Activated CD4-positive, alpha-beta T cell treated with anti-CD3 and anti-CD28 coated beads, Interleukin-2, Interleukin-6, amounts not matched to agents 100 ng/mL and 50 ng/mL, durations not matched to agents 16 hours and 8 hours (primary cell): ENCODE measurements around the gene NUDT1.

ENCODE experiments used
- DNase-seq: peaks from one replicate; pipeline ENCODE4 v3.0.0-alpha.2; 2020

NUDT1 gene

DNA sequence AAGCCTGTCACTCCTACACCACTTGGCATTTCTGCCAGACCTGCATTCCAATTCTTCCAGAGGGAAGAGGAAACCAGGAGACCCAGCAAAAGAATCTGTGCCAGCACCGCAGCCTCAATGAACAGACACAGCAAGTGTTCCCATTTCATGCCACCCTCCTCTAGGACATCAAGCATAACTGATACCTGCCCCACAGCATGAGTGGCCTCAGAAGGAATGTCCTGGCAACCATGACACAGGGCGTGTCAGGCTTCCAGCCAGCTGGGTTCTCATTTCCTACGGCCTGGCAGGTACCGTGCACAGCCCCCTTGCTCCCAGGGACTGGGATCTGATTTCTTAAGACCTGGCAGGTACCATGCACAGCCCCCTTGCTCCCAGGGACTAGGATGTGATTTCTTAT, 17.1 kb upstream of the NUDT1 start:
- no peak for DNase-seq

GRCh38 chr7:2225336-2225735, 16.7 kb upstream of the NUDT1 start:
- DNase-seq, result no peak

DNA sequence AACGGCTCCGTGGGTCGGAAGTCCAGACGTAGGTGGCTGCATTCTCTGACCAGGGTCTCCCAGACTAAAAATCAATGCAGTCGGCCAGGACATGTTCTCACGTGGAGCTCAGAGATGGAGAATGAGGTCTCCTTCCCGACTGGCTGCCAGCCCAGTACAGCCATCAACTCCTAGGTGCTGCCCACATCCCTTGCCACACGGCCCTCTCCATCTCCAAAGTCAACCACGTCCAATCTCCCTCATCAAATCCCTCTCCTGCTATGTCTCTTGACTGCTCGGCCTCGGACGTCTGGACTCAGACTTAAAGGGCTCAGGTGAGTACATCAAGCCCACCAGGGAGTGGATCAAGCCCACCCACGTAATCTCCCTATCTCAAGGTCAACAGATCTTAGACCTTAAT, 16.2 kb upstream of the NUDT1 start:
- DNase-seq, result no peak

DNA sequence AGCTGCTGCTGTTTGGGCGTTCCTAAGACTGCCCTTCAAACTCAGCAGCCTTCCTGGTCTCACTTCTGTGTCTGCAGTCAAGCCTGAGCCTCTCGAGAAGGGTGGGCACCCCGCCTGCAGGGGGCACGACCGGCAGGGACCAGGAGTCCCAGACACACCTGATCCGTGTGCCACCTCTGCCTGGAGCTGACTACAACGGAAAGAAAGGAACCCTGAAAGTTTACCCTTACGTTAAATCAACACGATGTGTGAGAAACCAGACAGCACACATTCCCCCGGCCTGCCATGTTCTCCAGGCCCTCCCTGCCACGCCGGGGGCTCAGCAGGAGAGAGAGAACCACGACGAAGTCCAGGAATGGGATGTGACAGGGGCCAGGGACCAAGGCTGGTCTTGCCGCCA, 14.3 kb upstream of the NUDT1 start:
- DNase-seq, result no peak

DNA sequence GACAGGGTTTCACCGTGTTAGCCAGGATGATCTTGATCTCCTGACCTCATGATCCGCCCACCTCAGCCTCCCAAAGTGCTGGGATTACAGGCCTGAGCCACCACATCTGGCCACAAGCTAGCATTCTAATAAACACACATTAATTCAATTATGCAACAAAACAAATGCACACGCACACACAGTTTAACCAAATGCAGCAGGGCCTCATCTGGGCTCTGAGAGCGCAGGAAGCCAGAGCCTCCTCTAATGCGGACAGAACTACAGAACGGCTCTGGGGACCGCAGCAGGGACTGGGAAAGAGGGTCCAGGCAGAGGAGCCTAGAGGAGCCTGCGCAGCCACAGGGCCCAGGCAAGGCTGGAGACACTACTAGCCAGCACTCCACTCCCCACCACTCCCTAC, 13.1 kb upstream of the NUDT1 start:
- DNase-seq, result no peak

DNA sequence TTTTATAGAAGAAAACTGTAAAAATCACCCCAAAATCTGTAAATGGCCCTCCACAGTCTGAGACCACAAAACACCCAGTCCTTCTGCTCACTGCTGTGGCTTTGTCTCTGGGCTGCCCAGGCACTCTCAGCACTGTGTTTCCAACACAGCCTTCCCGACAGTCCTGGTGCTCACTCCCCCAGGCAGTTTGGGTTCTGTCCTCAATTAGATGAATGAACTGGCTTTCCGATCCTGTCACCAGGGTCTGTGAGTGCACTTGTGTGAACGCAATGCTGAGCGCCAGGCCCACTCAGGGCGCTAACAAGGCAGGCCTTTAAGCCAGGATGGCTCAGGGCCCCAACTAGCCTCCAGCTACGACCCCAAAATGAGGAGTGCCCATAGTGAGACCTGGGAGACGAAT, 12.6 kb upstream of the NUDT1 start:
- DNase-seq, result no peak

DNA sequence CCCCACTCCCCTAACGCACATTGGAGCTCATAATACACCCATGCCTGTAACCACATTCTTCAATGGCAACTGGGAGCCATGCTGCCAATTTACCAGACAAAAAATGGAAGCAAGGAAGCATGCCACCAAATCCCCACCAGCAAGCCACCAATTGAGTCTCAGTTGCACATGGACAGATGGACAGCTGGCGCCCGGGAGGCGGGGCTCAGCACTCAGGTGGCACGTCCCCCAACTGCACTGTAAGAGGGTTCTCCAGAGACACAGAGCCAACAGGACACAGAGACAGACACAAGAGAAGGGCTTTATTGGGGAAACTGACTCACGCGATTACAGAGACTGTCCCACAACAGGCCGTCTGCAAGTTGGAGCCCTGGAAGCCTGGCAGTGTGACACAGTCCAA, 11.8 kb upstream of the NUDT1 start:
- DNase-seq, result no peak

DNA sequence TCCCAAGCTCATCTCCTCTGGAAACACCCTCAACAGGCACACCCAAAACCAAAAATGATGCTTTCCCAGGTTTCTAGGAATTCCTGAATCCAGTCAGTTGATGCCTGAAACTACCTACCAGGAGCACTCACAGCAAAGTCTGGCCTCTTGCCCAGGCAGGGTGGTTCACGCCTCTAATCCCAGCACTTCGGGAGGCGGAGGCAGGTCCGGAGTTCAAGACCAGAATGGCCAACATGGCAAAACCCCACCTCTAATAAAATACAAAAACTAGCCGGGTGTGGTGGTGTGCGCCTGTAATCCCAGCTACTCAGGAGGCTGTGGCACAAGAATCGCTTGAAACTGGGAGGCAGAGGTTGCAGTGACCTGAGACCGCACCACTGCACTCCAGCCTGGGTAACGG, 11.1 kb upstream of the NUDT1 start:
- no peak for DNase-seq

DNA sequence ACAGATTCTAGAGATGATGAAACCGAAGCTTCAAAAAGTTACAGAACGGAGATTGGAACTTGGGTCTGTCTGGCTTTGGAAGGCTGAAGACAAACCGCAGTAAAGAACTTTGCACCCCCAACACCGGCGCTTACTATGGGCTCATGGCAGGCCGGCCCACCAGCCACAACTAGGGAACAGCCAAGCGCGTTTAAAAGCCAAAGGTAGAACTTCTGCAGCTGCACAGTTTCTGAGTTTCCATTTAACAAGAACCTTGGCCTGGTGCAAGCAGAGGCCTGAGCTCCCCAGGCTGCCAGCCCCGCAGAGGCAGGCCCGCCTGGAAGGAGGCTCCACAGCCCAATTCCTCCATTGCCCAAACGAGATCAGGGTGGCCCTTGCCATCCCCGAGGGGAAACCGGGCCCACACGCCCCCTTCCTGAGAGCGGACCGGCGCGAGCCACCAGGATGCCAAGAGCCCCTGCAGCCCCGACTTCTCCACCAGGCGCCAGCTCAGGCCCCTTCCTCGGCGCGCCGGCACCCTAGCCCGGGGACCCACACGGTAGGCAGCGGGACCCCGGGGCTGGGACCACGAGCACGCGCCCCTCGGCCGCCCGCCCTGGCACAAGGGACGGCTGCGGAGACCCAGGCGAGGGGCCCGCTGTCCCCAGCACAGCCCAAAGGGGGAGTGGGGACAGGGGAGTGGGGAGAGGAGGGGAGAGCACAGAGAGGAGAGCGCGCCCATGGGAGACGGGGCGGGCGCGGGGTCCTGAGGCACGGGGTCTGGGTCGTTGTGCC, 9.8 kb upstream of the NUDT1 start:
- peak; percentile 44 for DNase-seq

GRCh38 chr7:2232766-2233520, 9.1 kb upstream of the NUDT1 start, which contains the start of gene MAD1L1:
Gene MAD1L1, minus strand, starts transcription at chr7:2232945. Its CDS starts 2,812 bp downstream, at chr7:2230133.
- peak; percentile 92 for DNase-seq

GRCh38 chr7:2233926-2234325, 8.1 kb upstream of the NUDT1 start:
- DNase-seq, result no peak

DNA sequence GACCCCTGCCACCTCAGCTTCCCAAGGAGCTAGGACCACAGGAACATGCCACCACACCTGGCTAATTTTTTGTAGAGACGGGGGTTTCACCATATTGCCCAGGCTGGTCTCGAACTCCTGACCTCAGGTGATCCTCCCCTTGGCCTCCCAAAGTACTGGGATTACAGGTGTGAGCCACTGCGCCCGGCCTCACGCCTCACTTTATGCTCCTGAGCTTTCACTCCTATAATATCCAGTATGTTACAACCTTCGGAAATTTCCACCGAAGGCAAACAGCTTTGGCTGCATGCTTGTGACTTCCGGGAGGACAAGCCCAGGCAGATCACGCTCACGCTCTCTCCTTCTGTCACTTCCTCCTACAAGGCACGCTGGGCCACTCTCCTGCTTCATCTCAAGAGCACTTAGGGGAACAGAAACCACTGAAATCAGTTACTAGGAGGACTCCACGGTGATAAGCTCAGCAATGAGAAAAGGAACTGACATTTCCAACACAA, 4.9 kb upstream of the NUDT1 start:
- DNase-seq, result no peak

DNA sequence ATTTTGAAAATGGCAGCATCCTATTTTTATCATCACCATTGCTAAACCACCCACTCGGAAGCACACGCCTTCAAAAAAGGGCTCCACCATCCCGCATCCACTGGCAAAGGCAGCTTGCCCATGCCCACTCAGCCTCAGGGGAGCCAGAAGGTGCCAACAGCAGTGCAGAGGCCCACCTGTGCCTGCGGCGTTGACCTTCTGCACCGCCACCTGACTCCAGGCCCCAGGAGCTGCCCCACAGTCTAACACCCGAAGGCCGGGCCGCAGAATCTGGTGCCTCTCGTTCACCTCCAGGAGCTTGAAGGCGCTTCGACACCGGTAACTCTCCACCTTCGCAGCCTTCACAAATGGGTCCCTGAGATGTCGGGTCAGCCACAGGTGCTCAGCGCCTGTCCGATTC, 2.8 kb upstream of the NUDT1 start:
- DNase-seq, result no peak

DNA sequence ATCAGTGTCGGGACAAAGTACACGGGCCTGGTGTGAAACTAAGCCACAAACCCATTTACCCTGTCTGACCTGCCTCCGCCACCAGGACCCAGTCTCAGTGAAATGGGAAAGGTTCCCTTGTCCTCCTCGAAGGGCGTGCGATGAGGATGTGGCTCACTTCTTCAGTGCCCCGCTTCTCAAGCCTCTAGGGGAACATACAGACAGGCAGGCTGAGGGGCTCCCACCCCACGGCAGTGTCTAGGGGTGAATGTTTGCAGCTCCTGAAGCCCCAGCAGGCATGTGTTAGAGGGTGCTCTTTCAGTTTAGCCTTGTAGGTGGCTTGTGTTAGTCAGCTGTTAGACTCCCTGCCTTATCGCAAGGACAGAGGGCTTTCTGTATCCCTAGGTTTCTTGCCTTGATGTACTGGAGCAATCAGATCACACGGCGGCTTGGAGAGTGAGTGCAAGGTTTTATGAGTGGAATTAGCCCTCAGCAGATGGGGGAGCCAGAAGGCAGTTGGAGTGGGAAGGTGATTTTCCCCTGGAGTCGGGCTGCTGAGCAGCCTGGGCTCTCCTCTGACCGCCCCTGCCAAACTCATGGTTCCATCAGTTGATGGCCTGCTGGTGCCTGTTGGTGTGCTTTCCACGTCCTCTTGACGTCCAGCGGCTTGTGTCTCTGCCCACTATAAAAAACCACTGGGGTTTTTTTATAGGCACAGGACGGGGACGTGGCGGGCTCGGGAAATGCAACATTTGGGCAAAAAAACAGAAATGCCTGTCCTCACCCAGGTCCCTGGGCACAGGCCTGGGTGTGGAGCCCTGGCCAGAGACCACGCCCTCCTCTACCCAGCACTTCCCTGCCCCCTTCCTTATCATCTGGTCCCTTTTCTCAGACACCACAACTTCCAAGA, 759 bp downstream of the NUDT1 start:
- DNase-seq, result peak; percentile 38

GRCh38 chr7:2243458-2243857, 1.4 kb downstream of the NUDT1 start:
- DNase-seq, result no peak

DNA sequence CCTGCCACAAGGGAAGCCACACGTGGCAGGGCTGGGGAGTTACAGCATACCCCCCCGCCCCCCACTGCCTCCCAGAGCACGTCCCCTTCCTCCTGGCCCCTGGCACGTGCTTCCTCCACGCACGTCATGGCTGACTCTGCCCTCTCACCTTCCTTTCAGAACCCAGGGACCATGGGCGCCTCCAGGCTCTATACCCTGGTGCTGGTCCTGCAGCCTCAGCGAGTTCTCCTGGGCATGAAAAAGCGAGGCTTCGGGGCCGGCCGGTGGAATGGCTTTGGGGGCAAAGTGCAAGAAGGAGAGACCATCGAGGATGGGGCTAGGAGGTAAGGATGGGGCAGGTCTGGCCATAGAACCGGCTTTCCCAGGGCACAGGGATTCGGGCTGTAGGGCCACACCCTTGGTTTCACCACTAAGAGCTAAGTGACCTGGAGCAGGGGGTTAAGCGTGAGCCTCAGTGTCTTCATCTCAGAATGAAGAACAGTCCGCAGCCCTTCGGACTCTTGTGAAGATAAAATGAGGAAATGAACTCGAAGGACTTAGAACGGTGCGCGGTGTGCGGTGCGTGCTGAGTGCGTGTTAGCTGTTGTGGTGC, 2.5 kb downstream of the NUDT1 start:
- DNase-seq, result no peak

DNA sequence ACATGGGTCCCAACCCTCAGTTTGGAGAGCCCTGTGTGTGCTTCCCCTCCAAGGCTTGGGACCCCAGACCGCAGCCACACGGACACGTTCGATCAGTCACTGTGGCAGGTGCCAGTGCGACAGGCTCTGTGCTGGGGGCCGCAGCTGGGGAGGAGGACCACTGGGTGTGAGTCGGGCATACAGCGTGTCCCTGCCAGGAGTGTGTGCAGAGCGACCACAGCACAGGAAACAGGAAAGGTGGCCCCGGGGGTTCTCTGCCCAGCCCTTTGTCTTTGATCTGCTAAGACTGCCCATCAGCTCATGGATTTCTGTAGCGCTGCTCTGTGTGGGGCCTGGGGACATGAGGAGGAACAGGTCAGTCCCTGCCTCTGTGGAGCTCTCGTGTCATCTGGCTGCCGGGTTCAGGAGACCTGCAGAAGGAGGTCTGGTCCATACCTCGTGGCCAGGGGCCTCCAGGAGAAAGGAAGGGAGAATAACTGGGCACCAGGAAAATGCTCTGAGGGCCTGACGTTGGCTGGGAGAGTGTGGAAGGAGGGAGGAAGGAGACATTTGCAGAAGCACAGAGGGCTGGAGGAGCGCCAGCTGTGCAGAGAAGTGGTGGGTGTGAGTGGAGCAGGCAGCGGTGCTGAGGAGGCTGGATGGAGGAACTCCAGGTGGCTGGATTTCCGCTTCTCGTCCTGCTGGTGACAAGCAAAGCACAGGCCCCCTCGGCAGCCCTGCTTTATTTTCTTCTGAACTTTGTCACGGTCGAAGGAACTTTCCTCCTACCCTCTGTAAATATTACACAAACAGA, 4.1 kb downstream of the NUDT1 start:
- DNase-seq, result no peak

- peak; percentile 49 for DNase-seq
These were observed 5.3 kb downstream of the NUDT1 start for GRCh38 chr7:2247141-2247995.

DNA sequence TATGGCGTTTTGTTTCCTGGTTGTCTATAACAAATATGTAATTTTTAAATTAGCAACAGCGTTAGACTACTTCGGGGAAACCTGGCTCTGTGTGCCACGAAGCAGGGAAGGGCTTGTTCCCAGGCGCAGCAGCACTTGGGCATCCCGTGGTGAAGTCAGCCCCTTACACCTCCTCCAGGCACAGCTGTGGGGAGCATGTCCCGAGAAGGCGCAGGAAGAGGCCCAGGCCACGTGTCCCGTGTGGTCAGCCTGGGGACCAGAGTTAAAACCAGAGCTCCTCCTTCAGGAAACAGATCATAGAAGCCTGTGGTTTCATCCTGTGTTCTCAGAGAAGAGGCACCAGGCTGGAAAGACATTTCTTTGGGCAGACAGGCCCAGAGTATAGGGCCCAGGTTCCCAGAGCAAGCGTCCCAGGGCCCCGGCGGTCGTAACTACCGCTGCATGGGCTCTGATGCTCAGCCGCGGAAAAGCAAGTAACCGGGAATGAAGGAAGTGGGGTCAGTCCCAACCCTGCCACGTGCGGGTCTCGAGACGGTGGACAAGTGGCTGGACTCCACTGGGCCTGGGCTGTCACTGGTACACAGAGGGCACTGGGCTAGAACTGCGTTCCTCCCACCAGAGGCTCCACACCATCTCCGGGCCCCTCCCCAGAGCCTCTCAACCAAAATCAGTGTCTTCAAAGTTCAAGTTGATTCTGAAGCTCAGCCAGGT, 7.1 kb downstream of the NUDT1 start:
- DNase-seq, result peak; percentile 72

- no peak for DNase-seq
These were observed 7.8 kb downstream of the NUDT1 start for GRCh38 chr7:2249744-2250323.
